HG03045 (cell line): ENCODE data around the gene TCEA3.

Experiments used
- ATAC-seq: cut with Tn5 transposase; IDR thresholded peaks from one replicate; pipeline ENCODE4 v1.9.1; 2021; ENCODE audit warnings: mild to moderate bottlenecking, moderate library complexity; ENCODE audit not compliant: unreplicated experiment

The TCEA3 gene

DNA sequence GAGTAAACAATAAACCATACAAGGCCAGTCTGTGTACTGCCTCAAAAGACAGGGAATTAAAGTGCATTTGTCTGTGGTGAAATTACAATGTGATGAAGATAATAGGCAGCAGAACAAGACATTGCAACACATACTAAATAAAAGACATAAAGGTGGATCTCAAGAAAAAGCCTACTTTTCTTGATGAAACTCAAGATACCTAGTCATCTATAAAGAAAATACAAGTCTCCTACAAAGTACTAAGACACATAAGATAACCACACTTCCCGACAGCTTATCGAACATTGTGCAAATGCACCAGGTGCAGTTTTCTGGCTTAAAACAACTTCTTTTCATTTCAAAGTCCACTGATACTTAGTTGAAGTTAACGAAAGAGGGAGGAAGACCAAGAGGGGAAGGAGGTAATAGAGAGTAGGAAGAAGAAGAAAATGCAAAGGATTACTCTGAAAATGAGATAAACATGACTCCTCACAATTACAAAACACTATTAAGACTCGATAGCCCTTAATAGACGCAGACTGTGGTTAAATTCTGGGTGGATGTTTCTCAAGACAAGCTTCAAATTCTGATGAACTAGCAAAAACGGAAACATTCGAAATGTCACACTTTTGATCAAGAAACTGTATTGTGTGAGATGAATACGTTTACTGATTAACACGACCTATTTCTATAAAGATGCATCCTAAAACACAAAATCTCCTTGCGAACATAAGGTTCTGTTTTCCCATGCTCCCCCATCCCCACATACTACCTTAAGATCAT lies 82.4 kb downstream of the TCEA3 start:
- ATAC-seq: no peak

GRCh38 chr1:23339632-23340031 lies 84.9 kb downstream of the TCEA3 start:
- ATAC-seq: no peak

GRCh38 chr1:23337869-23338268 lies 86.7 kb downstream of the TCEA3 start:
- ATAC-seq: no peak

DNA sequence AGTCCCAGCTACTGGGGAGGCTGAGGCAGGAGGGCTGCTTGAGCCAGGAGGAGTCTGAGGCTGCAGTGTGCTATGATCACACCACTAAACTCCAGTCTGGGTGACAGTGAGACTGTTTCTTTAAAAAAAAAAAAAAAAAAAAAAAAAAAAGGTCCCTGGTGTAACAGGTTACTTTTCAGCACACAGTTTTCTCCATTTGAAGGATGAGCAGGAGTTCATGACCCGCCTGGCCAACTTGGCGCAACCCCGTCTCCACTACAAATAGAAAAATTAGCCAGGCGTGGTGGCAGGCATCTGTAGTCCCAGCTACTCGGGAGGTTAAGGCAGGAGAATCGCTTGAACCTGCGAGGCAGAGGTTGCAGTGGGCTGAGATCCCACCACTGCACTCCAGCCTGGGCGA lies 92.8 kb downstream of the TCEA3 start:
- no peak for ATAC-seq
